HCT116 (cell line): Measurements from ENCODE around the gene SLC50A1. TPM values are rescaled to one million over a fixed set of nuclear protein-coding genes. Genes with fewer than 3 reads are reported as not detected.

Source experiments
- ATAC-seq: fragments of 200-7000 bp; cut with Tn5 transposase; 2 replicates; pipeline ENCODE4 v1.9.1; 2020; ENCODE audit warnings: mild to moderate bottlenecking, moderate library complexity
- BruUV-seq: library from RNA; stranded (reverse); fragments of 400-500 nt; replicated peaks from 2 replicates; lab custom pipeline; 2021; lab: Mats Ljungman, UMichigan
- CTCF ChIA-PET: fragments of 300-600 bp; sonication (Branson Sonifier 250); formaldehyde crosslinking; loops from one replicate; lab custom pipeline; 2021; ENCODE audit warnings: antibody characterized with exemption; lab: Charles Lee
- POLR2A ChIA-PET: fragments of 300-600, 350-600 bp; sonication (Branson Sonifier 250); formaldehyde crosslinking; loops from one replicate; lab custom pipeline; 2021; ENCODE audit warnings: antibody characterized with exemption; lab: Charles Lee
- RAD21 ChIA-PET, 2 experiments: fragments of 300-600 bp; sonication (Branson Sonifier 250); formaldehyde crosslinking; loops; one replicate each; lab custom pipeline; 2023; ENCODE audit warnings: low total read pairs in 2 of 2; ENCODE audit not compliant: uncharacterized antibody in 2 of 2, unreplicated experiment in 2 of 2, low non-redundant PET in 1 of 2; lab: Charles Lee
- DNase-seq: peaks from one replicate; pipeline ENCODE4 v3.0.0-alpha.2; 2010; ENCODE audit warnings: low read depth, low spot score
- H2AFZ ChIP-seq: fragments of 200-600 bp; shearing (Covaris generic), sonication (generic); 2 replicates; pipeline ENCODE4 v1.6.1; 2017; ENCODE audit warnings: low read depth, mixed run types, mixed read lengths, antibody characterized with exemption, low read length; ENCODE audit not compliant: poor library complexity, severe bottlenecking
- H3K27ac ChIP-seq: 2 replicates; pipeline ENCODE4 v1.5.1; 2012; ENCODE audit warnings: low read depth, low read length
- H3K27me3 ChIP-seq: fragments of 200-600 bp; sonication (generic); 2 replicates; pipeline ENCODE4 v1.6.1; 2016; ENCODE audit warnings: mixed run types, low read length, mixed read lengths; ENCODE audit not compliant: insufficient read depth
- H3K36me3 ChIP-seq, 2 experiments: fragments of 200-500 bp in 1 of 2; fragments of 200-600 bp in 1 of 2; sonication (Bioruptor generic) in 1 of 2; sonication (generic) in 1 of 2; 2 replicates each; pipeline versions ENCODE4 v1.5.1 to v1.6.1; 2014 to 2016; ENCODE audit warnings: low read length in 2 of 2, inconsistent platforms in 1 of 2, mixed read lengths in 1 of 2, mixed run types in 1 of 2; ENCODE audit not compliant: insufficient read depth in 2 of 2, control insufficient read depth in 1 of 2
- H3K4me1 ChIP-seq, 2 experiments: fragments of 200-600 bp in 1 of 2; sonication (generic) in 1 of 2; 2 replicates each; pipeline versions ENCODE4 v1.5.1 to v1.6.1; 2012 to 2017; ENCODE audit warnings: low read length in 2 of 2, inconsistent platforms in 1 of 2, mild to moderate bottlenecking in 1 of 2, mixed read lengths in 1 of 2, mixed run types in 1 of 2, moderate library complexity in 1 of 2; ENCODE audit not compliant: insufficient read depth in 2 of 2, control insufficient read depth in 1 of 2
- H3K4me2 ChIP-seq: fragments of 200-600 bp; sonication (generic); 2 replicates; pipeline ENCODE4 v1.6.1; 2017; ENCODE audit warnings: mixed run types, low read length, mixed read lengths
- H3K4me3 ChIP-seq, 2 experiments: fragments of 200-600 bp in 1 of 2; sonication (generic) in 1 of 2; replicated peaks in 1 of 2; 2 replicates each; pipeline ENCODE4 v1.5.1; 2011 to 2016; ENCODE audit warnings: low read length in 2 of 2, control low read depth in 1 of 2, low read depth in 1 of 2, mild to moderate bottlenecking in 1 of 2, mixed read lengths in 1 of 2, mixed run types in 1 of 2
- H3K79me2 ChIP-seq: fragments of 200-600 bp; sonication (generic); 2 replicates; pipeline ENCODE4 v1.6.1; 2017; ENCODE audit warnings: mild to moderate bottlenecking, mixed run types, low read length, moderate library complexity, mixed read lengths; ENCODE audit not compliant: insufficient read depth
- H3K9ac ChIP-seq: fragments of 200-600 bp; sonication (generic); 2 replicates; pipeline ENCODE4 v1.6.1; 2016; ENCODE audit warnings: low read length, mixed read lengths
- H3K9me2 ChIP-seq: fragments of 200-600 bp; sonication (generic), shearing (Covaris generic); 2 replicates; pipeline ENCODE4 v1.6.1; 2017; ENCODE audit warnings: mixed run types, mild to moderate bottlenecking, moderate library complexity; ENCODE audit not compliant: insufficient read depth
- H3K9me3 ChIP-seq, 2 experiments: fragments of 200-500 bp in 1 of 2; fragments of 200-600 bp in 1 of 2; sonication (Bioruptor generic) in 1 of 2; sonication (generic) in 1 of 2; 2 replicates each; pipeline ENCODE4 v1.6.1; 2014 to 2017; ENCODE audit warnings: low read length in 2 of 2, mixed read lengths in 2 of 2, inconsistent platforms in 1 of 2, low read depth in 1 of 2, mild to moderate bottlenecking in 1 of 2, mixed run types in 1 of 2, moderate library complexity in 1 of 2; ENCODE audit not compliant: control insufficient read depth in 1 of 2, insufficient read depth in 1 of 2
- H4K20me1 ChIP-seq: fragments of 200-600 bp; sonication (generic), shearing (Covaris generic); 2 replicates; pipeline ENCODE4 v1.6.1; 2017; ENCODE audit warnings: mixed run types, mild to moderate bottlenecking, moderate library complexity; ENCODE audit not compliant: insufficient read depth
- CBX3 ChIP-seq: IDR thresholded peaks from 2 replicates; pipeline ENCODE4 v1.6.1; 2012; ENCODE audit warnings: low read depth
- EZH2 ChIP-seq: fragments of 200-600 bp; sonication (generic); IDR thresholded peaks from 2 replicates; pipeline ENCODE4 v1.6.1; 2017; ENCODE audit warnings: antibody characterized with exemption, mixed run types
- TCF7L2 ChIP-seq: IDR thresholded peaks from 2 replicates; pipeline ENCODE4 v1.7.0; 2011; ENCODE audit warnings: borderline replicate concordance, inconsistent platforms; ENCODE audit not compliant: insufficient read depth, insufficient read length; ENCODE audit errors: extremely low read depth
- YY1 ChIP-seq: IDR thresholded peaks from 2 replicates; pipeline ENCODE4 v1.6.1; 2011; ENCODE audit warnings: low read length, low read depth, moderate library complexity, mild to moderate bottlenecking; ENCODE audit not compliant: insufficient replicate concordance; ENCODE audit errors: extremely low read depth
- intact Hi-C: fragments of 100-400 bp; cut with micrococcal nuclease; formaldehyde crosslinking; loops from 2 replicates; pipeline ENCODE4 v1.10.0; 2022
- total RNA-seq: library from RNA; stranded (reverse); gene quantifications from one replicate; pipeline ENCODE4 v1.2.1, GENCODE V29; 2021; ENCODE audit not compliant: unreplicated experiment
- TF ChIP-seq, protein P1 (sequence below): IDR thresholded peaks from 2 replicates; pipeline ENCODE4 v1.6.1; 2012

Gene SLC50A1
- total RNA-seq, 1 experiment from 2014 or later = 49.9 TPM

DNA sequence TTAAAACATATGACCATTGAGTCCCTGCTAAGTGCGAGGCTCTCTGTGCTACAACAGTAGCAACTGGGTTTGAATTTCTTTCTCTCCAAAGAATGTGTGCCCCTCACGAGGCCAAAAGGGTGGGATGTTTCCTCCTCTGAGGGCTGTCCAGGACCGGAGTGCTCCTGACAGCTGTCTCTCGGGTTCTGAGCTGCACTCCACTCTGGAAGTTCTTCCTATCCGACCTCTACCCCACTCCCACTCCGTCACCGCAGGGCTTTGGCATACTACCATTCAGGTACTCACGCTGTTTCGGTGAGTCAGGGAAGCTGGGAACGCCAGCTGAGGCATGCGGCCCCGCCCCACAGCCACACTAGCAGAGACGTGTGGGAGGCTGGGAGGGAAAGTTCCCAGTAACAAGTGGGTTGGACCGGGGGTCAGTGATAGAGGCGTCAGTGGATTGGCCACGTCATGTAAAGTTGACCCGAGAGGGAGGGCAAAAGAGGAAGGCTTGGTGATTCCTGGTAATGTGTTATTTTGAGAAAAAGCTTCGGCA, 705 bp upstream of the SLC50A1 start:
- peak; percentile 71 for ATAC-seq
- ChIA-PET CTCF (interaction anchor here (1.6 to 2.2 kb wide), 3 partner anchors 33 to 50 kb away, joined by 5 to 10 read pairs (median 6); partner anchors contain the start of gene KRTCAP2), RAD21 (interaction anchor here in 1 of 2 experiments (1.3 kb wide), 1 partner anchor 32 kb away, joined by 5 read pairs; no protein-coding TSS in a partner anchor), POLR2A (interaction anchor here (0.8 to 1.1 kb wide), 4 partner anchors 10 to 59 kb away, joined by 3 to 4 read pairs (median 4); partner anchors contain the start of gene KRTCAP2)
- TSS peak; percentile 53 for BruUV-seq
- H3K9ac ChIP-seq = peak overlapping the region; percentile 97
- peak overlapping the region; percentile 77 to 88 for H3K4me3 ChIP-seq
- intact Hi-C loops = loop anchor here (2.0 to 5.0 kb wide), 3 partner anchors 32 to 163 kb away; partner anchors contain the start of genes CKS1B and SHC1
- H2AFZ ChIP-seq = no peak overlapping the region
- H3K27ac ChIP-seq = peak overlapping the region; percentile 95
- H3K4me1 ChIP-seq = peaks cover 41 to 70% of the 10 kb centered on the region in 2 experiments
- no peaks in the 10 kb centered on the region for H4K20me1 ChIP-seq
- peak overlapping the region; percentile 89 for H3K4me2 ChIP-seq
- TF ChIP-seq, protein P1, sequence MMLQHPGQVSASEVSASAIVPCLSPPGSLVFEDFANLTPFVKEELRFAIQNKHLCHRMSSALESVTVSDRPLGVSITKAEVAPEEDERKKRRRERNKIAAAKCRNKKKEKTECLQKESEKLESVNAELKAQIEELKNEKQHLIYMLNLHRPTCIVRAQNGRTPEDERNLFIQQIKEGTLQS = no peak
- peak; percentile 45 for TF ChIP-seq YY1
- H3K9me3 ChIP-seq = no peaks in the 10 kb centered on the region
- H3K27me3 ChIP-seq = no peaks in the 10 kb centered on the region
- DNase-seq = peak; percentile 92
- H3K9me2 ChIP-seq = no peaks in the 10 kb centered on the region
- H3K36me3 ChIP-seq = peaks cover 15 to 33% of the 10 kb centered on the region in 2 experiments; a peak in 3 of 4 replicates
- peaks cover 57% of the 10 kb centered on the region for H3K79me2 ChIP-seq

DNA sequence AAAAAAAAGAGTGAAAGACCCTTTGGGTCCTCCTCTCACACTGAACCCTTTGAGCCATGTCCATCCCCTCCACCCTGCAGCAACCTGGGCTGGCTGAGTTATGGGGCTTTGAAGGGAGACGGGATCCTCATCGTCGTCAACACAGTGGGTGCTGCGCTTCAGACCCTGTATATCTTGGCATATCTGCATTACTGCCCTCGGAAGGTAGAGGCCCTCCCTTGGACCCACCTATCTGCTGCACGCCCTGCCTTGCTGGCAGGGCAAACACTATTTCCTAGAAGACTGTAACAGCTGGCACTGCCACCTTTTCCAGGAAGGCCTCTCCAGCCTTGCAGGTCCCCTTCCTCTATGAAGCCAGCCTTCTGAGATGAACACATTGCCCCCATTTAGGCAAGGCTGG, 1.1 kb downstream of the SLC50A1 start:
- H3K36me3 ChIP-seq = peaks cover 12 to 23% of the 10 kb centered on the region in 2 experiments; a peak in 3 of 4 replicates
- no peak for DNase-seq
- H3K4me3 ChIP-seq = peak overlapping the region; percentile 47 to 77
- ChIA-PET CTCF (interaction anchor here (0.7 to 2.4 kb wide), 6 partner anchors 30 to 56 kb away, joined by 3 to 8 read pairs (median 4); partner anchors contain the start of gene KRTCAP2), POLR2A (interaction anchor here (1.0 kb wide), 1 partner anchor 37 kb away, joined by 3 read pairs; no protein-coding TSS in a partner anchor), RAD21 (interaction anchor here in 1 of 2 experiments (1.7 kb wide), 1 partner anchor 31 kb away, joined by 7 read pairs; no protein-coding TSS in a partner anchor)
- H3K4me2 ChIP-seq = peak overlapping the region; percentile 89
- H3K9me3 ChIP-seq = no peaks in the 10 kb centered on the region
- peak overlapping the region; percentile 95 for H3K27ac ChIP-seq
- peaks cover 31 to 56% of the 10 kb centered on the region in 2 experiments for H3K4me1 ChIP-seq
- no TSS peak for BruUV-seq
- no peaks in the 10 kb centered on the region for H4K20me1 ChIP-seq
- intact Hi-C loops = loop anchor here (5.0 kb wide), 1 partner anchor 164 kb away; the partner anchor contains the start of genes CKS1B and SHC1
- TF ChIP-seq TCF7L2 (no peak), CBX3 (no peak), YY1 (no peak), EZH2 (no peak)
- peaks cover 42% of the 10 kb centered on the region for H3K79me2 ChIP-seq
- H3K9me2 ChIP-seq = no peaks in the 10 kb centered on the region
- no peaks in the 10 kb centered on the region for H3K27me3 ChIP-seq
- peak overlapping the region; percentile 97 for H3K9ac ChIP-seq
- ATAC-seq = no peak
- H2AFZ ChIP-seq = no peak overlapping the region
